ENCODE measurements around the gene ASIC5.
"Not testable (repeated sequence)": the region's sequence is repeated elsewhere in the genome, so short reads cannot be mapped to it uniquely, and the experiment has no call there.

The ASIC5 gene

GRCh38 chr4:155819066-155819465, 47.0 kb downstream of the ASIC5 start:
- Histone ChIP-seq H4K20me1 (no peaks in the 10 kb centered on the region), H3K4me1 (no peaks in the 10 kb centered on the region), H3K9ac (no peak overlapping the region), H3K4me3 (no peak overlapping the region), H3K36me3 (no peaks in the 10 kb centered on the region), H3K27me3 (no peaks in the 10 kb centered on the region), H3K9me3 (replicated peaks in 1 of 11) (no peaks in the 10 kb centered on the region), H3K27ac (no peak overlapping the region), H3K4me2 (no peak overlapping the region)
- TF ChIP-seq Cebpa-rat (IDR thresholded peaks at IDR 0.05): no peak

DNA sequence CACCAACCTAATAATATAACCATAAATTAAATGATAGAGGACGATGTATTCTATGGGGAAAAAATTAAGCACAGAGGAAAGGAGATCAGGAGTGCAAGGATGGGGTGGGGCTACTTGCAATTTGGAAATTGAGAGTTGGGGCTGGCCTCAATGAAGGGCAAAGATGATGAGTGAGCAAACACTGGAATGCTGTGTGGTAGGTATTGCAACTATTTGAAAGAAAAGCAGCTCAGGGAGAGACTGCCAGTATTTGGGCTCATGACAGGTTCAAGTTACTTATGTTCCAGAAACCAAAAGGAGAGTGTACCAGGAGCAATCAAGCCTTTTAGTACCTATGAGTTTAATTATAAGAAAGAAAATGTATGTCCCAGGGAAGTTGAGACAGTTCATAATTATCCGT, 47.4 kb downstream of the ASIC5 start:
- H3K9ac ChIP-seq: no peak overlapping the region
- TF ChIP-seq Cebpa-rat (IDR thresholded peaks at IDR 0.05): no peak
- H3K4me3 ChIP-seq: no peak overlapping the region
- no peaks in the 10 kb centered on the region for H3K36me3 ChIP-seq
- H4K20me1 ChIP-seq: no peaks in the 10 kb centered on the region
- H3K4me2 ChIP-seq: no peak overlapping the region
- no peaks in the 10 kb centered on the region for H3K4me1 ChIP-seq
- H3K27ac ChIP-seq: no peak overlapping the region
- no peaks in the 10 kb centered on the region for H3K9me3 ChIP-seq (replicated peaks in 1 of 11)
- no peaks in the 10 kb centered on the region for H3K27me3 ChIP-seq

DNA sequence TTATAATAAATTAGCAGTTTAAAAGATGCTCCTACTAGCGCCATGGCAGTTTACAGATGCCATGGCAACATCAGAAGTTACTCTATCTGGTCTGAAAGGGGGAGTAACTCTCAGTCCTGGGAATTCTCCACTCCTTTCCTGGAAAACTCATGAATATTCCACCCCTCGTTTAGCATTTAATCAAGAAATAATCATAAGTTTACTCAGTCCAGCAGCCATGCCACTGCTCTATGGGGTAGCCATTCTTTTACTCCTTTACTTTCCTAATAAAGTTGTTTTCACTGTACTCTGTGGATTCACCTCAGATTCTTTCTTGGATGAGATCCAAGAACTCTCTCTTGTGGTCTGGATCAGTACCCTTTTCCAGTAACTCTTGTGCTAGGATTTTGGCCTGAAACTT, 55.0 kb downstream of the ASIC5 start:
- H4K20me1 ChIP-seq: no peaks in the 10 kb centered on the region
- no peaks in the 10 kb centered on the region for H3K36me3 ChIP-seq
- H3K27ac ChIP-seq: no peak overlapping the region
- no peaks in the 10 kb centered on the region; a peak in 1 of 20 replicates for H3K4me1 ChIP-seq
- H3K4me3 ChIP-seq: no peak overlapping the region
- TF ChIP-seq Cebpa-rat (IDR thresholded peaks at IDR 0.05): no peak
- no peaks in the 10 kb centered on the region for H3K9me3 ChIP-seq (replicated peaks in 1 of 11)
- no peaks in the 10 kb centered on the region for H3K27me3 ChIP-seq
- H3K4me2 ChIP-seq: no peak overlapping the region
- no peak overlapping the region for H3K9ac ChIP-seq

- Histone ChIP-seq H3K4me2 (no peak overlapping the region), H3K4me1 (no peaks in the 10 kb centered on the region; a peak in 1 of 20 replicates), H3K36me3 (no peaks in the 10 kb centered on the region), H3K9me3 (replicated peaks in 1 of 11) (no peaks in the 10 kb centered on the region), H3K9ac (no peak overlapping the region), H3K27me3 (no peaks in the 10 kb centered on the region), H4K20me1 (no peaks in the 10 kb centered on the region), H3K4me3 (no peak overlapping the region), H3K27ac (no peak overlapping the region)
- TF ChIP-seq Cebpa-rat (IDR thresholded peaks at IDR 0.05): no peak
These were observed 56.2 kb downstream of the ASIC5 start for GRCh38 chr4:155809835-155810234.

GRCh38 chr4:155807021-155807420, 59.1 kb downstream of the ASIC5 start:
- no peak for TF ChIP-seq Cebpa-rat (IDR thresholded peaks at IDR 0.05)
- no peak overlapping the region for H3K9ac ChIP-seq
- H3K27ac ChIP-seq: no peak overlapping the region
- no peak overlapping the region for H3K4me3 ChIP-seq
- H3K4me1 ChIP-seq: no peaks in the 10 kb centered on the region; a peak in 1 of 20 replicates
- H3K4me2 ChIP-seq: no peak overlapping the region
- no peaks in the 10 kb centered on the region for H4K20me1 ChIP-seq
- H3K9me3 ChIP-seq (replicated peaks in 1 of 11): no peaks in the 10 kb centered on the region
- no peaks in the 10 kb centered on the region for H3K27me3 ChIP-seq
- H3K36me3 ChIP-seq: no peaks in the 10 kb centered on the region

DNA sequence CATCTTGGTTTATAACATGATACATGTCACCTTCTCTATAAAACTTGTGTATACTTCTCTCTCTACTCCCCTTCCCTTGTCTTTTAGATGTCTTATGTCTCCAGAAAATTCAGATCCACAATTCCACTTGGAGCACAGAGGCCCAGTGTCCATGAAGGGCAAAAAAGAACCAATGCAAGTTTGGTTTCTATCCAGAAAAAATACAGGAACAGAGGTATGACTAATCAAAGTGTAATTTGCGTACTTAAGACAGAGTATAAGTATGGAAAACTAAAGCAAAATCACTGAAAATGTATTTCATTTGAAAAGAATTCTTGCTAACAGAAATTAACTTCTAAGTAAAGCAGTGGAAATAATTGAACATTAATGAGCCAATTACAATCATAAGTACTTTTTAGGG, 61.1 kb downstream of the ASIC5 start:
- H3K9me3 ChIP-seq (replicated peaks in 1 of 11): no peaks in the 10 kb centered on the region
- H3K27me3 ChIP-seq: no peaks in the 10 kb centered on the region
- H3K36me3 ChIP-seq: no peaks in the 10 kb centered on the region
- TF ChIP-seq Cebpa-rat (IDR thresholded peaks at IDR 0.05): no peak
- no peak overlapping the region for H3K4me3 ChIP-seq
- H3K4me2 ChIP-seq: no peak overlapping the region
- no peak overlapping the region for H3K27ac ChIP-seq
- no peaks in the 10 kb centered on the region for H4K20me1 ChIP-seq
- no peaks in the 10 kb centered on the region; a peak in 1 of 20 replicates for H3K4me1 ChIP-seq
- no peak overlapping the region for H3K9ac ChIP-seq

DNA sequence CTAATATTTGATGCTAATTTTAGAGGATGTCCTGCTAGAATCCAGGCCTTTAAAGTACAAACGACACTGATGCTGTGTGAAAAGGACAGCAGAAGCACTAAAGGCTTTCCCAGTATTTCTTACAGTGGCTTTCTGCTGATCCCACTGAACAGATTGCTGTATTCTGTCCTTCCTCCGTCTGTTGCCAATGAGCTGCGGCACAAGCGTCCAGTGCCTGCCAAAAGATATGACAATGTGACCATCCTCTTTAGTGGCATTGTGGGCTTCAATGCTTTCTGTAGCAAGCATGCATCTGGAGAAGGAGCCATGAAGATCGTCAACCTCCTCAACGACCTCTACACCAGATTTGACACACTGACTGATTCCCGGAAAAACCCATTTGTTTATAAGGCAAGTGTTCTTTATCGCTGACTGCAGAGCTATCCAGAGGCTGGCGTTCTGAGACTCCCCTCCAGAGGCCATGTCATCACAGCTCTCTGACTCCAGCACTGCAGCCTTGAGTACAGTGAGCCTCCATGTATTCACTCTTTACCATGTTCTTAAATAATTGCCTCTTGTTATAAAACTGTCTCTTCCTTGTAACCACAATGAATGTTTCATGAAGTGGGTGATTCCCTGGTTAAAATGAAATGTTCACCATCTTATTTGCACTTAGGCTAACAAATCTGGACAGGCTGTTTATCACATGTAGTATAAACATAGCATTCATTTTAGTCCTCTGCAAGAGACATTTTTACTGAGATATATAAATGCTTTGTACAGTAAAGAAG, 63.7 kb downstream of the ASIC5 start:
- no peak overlapping the region for H3K9ac ChIP-seq
- TF ChIP-seq Cebpa-rat (IDR thresholded peaks at IDR 0.05): no peak
- H3K4me2 ChIP-seq: no peak overlapping the region
- no peaks in the 10 kb centered on the region for H4K20me1 ChIP-seq
- H3K9me3 ChIP-seq (replicated peaks in 1 of 11): no peaks in the 10 kb centered on the region
- H3K36me3 ChIP-seq: no peaks in the 10 kb centered on the region
- no peak overlapping the region for H3K27ac ChIP-seq
- no peak overlapping the region for H3K4me3 ChIP-seq
- H3K27me3 ChIP-seq: no peaks in the 10 kb centered on the region
- no peaks in the 10 kb centered on the region for H3K4me1 ChIP-seq

DNA sequence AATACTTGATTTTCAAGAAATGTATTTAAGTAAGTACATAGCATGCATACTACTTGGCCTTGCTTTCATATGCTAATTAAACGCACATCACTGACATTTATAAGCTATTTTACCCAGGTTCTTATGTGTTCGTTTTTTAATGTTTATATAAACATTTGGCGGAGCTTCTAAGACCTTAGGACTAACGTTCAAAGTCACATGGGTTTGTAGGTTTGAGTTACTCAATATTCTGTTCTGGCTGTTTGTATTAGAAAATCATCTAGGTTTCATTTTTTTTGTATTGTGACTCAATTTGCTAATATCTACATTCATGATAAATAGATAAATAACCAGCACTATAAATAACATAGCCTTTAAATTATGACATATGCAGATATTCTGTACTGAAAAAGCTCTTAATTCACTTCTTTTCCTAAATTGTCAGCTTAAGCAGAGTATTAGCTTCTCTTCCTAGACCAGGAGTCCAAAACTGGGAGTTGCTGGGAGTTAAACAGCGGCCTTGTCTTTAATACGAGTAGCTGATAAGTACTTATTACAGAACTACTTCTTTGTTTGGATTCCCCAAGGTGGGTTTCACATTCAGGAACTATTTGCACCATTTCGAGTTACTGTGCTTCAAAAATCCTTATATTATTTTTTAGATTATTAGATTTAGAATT, 65.3 kb downstream of the ASIC5 start:
- no peaks in the 10 kb centered on the region for H3K36me3 ChIP-seq
- no peaks in the 10 kb centered on the region for H3K27me3 ChIP-seq
- H3K4me2 ChIP-seq: no peak overlapping the region
- H3K9ac ChIP-seq: no peak overlapping the region
- no peak for TF ChIP-seq Cebpa-rat (IDR thresholded peaks at IDR 0.05)
- H3K4me3 ChIP-seq: no peak overlapping the region
- H3K27ac ChIP-seq: no peak overlapping the region
- H3K4me1 ChIP-seq: no peaks in the 10 kb centered on the region
- no peaks in the 10 kb centered on the region for H4K20me1 ChIP-seq
- no peaks in the 10 kb centered on the region for H3K9me3 ChIP-seq (replicated peaks in 1 of 11)

- TF ChIP-seq Cebpa-rat (IDR thresholded peaks at IDR 0.05): no peak
- Histone ChIP-seq H3K9me3 (replicated peaks in 1 of 11) (no peaks in the 10 kb centered on the region), H4K20me1 (no peaks in the 10 kb centered on the region), H3K36me3 (no peaks in the 10 kb centered on the region), H3K9ac (no peak overlapping the region), H3K27ac (no peak overlapping the region), H3K4me3 (no peak overlapping the region), H3K27me3 (no peaks in the 10 kb centered on the region), H3K4me1 (no peaks in the 10 kb centered on the region), H3K4me2 (no peak overlapping the region)
These were observed 66.3 kb downstream of the ASIC5 start for GRCh38 chr4:155799794-155800123.

GRCh38 chr4:155799116-155799793, 66.8 kb downstream of the ASIC5 start:
- no peaks in the 10 kb centered on the region for H4K20me1 ChIP-seq
- no peak overlapping the region for H3K4me2 ChIP-seq
- H3K4me1 ChIP-seq: no peaks in the 10 kb centered on the region
- H3K27ac ChIP-seq: no peak overlapping the region
- no peaks in the 10 kb centered on the region for H3K36me3 ChIP-seq
- no peak overlapping the region for H3K9ac ChIP-seq
- no peak overlapping the region for H3K4me3 ChIP-seq
- no peaks in the 10 kb centered on the region for H3K27me3 ChIP-seq
- no peak for TF ChIP-seq Cebpa-rat (IDR thresholded peaks at IDR 0.05)
- no peaks in the 10 kb centered on the region for H3K9me3 ChIP-seq (replicated peaks in 1 of 11)

DNA sequence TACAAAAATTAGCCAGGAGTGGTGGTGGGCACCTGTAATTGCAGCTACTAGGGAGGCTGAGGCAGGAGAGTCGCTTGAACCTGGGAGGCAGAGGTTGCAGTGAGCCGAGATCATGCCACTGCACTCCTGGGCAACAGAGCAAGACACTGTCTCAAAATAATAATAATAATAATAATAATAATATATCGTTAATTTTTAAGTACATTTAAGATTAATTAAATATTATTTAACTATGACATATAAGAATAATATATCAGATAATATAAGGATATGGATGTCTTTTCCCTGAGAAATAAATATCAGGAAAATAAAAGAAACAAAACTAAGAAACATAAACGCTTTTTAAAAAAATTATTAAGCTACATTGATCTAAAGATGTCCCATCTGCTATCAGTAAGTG, 68.5 kb downstream of the ASIC5 start:
- not testable (repeated sequence) for H3K9me3 ChIP-seq (replicated peaks in 1 of 11); H3K4me1 ChIP-seq; H3K36me3 ChIP-seq; H3K27ac ChIP-seq; H3K4me3 ChIP-seq; H4K20me1 ChIP-seq; H3K4me2 ChIP-seq; H3K9ac ChIP-seq; H3K27me3 ChIP-seq
